GM19455 (cell line): ENCODE measurements around the gene TMEM81.

Experiments used
- ATAC-seq: cut with Tn5 transposase; IDR thresholded peaks from one replicate; pipeline ENCODE4 v1.9.1; 2021; ENCODE audit not compliant: unreplicated experiment

Gene TMEM81

DNA sequence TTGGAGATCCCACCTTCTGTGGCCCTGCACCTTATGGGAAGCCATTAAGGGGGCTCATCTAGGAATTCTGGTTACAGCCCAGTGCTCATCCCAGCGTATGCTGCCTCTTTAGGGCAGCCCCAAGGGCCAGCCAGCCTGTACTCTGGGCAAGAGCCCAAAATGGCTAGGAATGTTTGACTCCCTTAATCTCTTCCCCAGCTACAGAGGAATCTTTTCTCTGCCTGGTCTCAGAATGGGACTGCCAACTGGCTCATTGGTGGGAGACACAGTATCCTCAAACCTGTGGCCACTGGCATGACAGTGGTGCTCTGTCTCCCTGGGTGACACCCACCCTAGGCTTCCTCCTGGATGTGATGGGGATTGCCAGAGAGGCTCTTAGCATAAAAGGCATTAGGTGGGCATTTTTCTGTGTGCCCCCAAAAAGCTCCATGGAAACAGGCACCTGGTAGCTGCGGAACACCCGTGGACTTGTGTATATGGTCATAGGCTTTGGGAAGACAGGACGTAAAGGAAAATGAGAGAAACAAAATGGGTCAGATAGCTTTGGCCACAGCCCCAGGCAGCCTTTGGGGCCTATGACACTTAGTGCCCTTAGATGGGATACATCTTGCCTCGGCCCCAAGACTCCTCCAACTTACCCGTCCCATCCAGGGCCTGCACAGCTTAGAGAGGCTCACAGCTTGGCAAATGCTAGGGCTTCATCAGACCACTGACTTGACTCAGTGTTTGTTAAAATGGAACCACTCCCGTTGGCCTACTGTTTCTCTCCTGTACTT lies 6.9 kb downstream of the TMEM81 start:
- no peak for ATAC-seq

DNA sequence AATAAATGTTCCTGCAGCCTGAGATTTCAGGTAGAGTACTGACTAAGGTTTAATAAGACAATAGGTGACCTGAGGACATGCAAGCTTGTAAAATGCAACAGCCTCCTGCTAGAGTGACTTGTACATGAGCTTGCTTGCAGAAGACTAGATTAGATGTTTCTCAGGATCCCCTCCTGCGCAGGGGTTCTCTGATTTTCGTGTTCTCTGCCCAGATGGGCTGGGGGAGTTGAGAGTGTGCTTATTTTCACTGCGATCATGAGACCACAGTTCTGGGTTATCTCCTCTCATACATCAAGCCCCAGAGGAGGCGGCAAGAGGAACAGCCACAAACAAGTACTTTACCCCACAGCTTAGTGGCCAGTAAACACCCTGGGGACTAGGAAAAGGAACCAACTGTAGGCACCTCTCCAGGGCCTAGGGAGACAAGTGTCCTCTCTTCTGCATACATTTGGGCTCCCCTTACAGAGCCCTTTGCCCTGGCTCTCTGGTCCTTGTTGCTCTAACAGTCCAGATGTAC lies 8.0 kb downstream of the TMEM81 start:
- ATAC-seq: no peak

DNA sequence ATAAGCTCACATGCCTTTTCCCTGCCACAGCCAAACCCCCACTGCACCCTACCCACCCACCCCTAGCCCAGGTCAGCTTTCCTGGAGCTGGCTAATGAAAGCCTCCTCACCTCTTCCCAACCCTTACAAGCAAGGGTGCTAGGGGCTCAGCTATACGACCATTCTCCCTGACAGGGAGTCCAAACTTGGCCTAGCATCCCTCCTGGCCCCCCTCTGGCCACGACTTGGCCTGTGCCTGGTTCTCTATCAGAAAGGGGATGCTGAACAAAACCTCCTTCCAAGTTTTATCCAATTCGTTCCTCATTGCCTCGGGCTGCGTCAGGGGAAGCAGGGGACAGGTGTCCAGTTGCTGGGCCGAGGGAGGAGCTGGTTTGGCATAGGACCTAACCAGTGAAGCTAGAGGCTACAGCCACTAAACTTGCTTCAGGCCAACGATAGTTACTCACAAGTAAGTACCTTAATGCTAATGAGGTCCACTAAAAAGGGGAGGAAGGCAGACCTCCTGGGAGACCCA lies 8.6 kb downstream of the TMEM81 start:
- no peak for ATAC-seq

DNA sequence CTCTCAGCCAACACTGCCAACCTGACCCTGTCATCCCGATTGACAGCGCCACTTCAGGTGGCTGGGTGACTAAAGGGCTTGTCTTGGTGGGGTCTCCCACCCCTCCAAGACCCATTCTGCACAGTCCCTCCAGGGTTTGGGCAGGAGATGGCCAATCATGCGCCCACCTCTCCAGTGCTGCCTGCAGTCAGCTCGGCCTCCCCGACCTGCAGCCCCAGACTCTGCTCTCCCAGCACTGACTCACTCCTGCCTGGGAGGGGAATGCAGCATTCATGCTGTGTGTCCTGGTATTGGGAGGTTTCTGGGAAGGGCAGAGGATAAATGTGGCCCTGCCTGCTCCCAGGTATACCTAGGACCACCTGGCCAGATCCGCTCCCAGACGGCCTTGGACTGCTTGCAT lies 9.7 kb downstream of the TMEM81 start:
- no peak for ATAC-seq

DNA sequence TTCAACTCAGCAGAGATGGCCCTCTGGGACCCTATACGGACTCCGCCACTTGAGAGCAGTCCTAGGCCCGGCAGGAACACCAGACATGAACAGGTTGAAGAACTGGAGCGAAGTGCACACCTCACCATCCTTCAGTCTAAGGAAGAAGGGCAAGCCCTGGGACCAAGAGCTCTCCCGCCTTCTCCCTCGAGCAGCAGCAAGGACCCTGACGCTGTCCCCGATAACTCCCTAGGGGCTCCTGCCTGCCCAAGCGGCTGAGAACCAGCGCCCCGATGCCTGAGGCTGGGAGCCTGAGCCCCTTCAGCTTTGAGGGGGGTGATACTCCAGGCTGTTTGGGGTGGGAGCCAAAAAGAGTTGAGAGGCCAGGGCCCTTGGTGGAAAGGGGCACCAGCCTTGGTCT lies 10.2 kb downstream of the TMEM81 start:
- ATAC-seq: no peak

DNA sequence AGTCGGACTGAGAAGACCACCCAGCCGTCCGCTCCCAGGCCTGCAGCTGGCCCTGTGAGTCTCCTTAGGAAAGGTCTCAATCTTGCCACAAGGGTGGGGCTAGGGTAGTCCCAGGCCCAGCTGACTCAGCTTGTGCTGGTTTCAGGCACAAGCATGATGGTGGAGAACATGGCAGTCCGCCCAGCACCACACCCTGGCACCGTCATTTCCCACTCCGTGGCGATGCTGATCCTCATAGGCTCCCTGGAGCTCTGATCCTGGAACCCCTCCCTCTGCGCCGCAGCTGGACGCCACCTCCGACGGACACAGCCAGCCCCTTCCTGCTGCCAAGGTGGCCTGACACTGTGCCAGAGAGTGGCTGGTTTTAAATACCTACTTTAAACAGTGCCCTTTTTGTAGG lies 10.7 kb downstream of the TMEM81 start:
- ATAC-seq: no peak

DNA sequence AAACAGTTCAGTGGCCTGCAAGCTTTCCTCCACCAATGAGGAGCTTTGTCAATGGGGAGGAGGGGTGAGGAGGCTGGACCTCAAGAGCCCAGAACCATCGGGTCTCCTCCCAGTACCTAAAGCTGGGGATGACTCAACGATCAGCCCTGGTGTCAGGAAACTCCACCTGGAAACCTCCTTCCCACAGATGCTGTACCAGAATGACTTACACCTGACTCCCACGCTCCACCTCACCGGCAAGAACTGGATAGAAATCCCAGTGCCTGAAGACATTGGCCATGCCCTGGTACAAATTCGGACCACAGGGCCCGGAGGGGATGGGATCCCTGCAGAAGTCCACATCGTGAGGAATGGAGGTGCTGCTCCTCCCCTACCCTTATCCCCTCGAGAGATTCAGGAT lies 11.4 kb downstream of the TMEM81 start:
- no peak for ATAC-seq

DNA sequence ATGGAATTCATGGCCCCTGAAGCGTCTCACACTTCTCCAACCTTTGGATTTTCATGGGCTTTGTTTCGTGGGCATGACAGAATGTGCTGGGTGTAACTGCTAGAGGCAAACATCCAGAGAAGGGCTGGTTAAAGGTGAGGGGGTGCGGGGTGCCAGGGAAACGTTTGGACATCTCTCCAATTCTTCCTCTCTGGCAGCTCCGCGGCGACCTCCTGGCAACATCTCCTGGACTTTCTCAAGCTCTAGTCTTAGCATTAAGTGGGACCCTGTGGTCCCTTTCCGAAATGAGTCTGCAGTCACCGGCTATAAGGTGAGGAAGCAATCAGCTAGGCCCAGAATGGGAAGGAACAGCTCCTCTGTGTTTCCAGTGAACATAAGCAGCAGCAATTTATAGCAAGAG lies 12.0 kb downstream of the TMEM81 start:
- ATAC-seq: no peak

DNA sequence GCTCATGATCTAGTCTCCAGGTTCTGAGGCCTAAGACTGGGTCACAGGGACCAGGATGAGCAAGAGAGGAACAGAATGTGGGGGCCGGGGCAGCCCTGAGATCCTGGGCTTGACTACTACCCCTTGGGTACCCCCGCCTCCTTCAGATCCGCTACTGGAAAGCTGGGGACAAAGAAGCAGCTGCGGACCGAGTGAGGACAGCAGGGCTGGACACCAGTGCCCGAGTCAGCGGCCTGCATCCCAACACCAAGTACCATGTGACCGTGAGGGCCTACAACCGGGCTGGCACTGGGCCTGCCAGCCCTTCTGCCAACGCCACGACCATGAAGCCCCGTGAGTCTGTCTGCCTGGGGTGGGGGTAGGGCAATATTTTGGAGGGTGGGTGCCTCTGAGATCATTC lies 12.5 kb downstream of the TMEM81 start:
- ATAC-seq: no peak

DNA sequence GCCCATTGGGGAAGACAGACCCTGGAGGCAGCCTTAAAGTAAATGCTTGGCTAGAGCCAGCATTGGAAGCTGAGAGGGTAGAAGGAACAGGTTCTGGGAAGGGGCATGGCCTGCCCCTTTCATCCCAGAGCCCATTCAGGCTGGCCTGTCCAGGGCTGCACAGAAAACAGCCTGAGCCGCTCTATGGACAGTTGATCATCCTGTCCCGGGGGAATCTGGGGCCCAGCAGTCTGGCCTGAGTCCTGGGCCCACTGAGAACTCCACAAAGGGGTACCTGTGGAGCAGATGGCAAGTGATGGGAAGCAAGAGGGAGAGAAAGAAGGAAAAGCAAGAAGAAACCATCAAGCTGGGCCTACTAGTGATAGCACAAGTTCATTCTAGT lies 13.2 kb downstream of the TMEM81 start:
- no peak for ATAC-seq

DNA sequence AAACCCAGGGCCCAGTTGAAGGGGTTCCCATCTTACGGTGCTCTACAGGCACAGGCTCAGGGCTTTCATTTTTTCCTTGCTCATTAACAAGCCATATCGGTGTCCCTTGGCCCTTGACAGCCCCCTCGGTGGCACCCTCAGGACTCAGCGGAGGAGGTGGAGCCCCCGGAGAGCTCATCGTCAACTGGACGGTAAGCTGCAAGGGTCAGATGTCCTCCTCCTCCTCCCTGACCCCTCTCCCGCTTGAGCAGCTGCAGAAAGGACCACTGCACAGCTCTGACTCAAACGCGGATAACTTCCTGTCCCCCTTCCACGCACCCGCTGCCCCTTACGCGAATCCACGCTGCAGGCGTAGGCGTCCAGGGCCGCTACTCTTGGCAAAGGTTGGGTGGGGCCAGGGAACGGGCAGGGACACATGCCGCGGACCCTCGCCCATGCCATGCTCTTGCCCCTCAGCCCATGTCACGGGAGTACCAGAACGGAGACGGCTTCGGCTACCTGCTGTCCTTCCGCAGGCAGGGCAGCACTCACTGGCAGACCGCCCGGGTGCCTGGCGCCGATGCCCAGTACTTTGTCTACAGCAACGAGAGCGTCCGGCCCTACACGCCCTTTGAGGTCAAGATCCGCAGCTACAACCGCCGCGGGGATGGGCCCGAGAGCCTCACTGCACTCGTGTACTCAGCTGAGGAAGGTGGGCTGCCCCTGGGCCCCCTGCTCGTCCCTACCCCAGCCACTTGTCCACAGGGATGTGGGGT lies 14.7 kb downstream of the TMEM81 start:
- no peak for ATAC-seq

DNA sequence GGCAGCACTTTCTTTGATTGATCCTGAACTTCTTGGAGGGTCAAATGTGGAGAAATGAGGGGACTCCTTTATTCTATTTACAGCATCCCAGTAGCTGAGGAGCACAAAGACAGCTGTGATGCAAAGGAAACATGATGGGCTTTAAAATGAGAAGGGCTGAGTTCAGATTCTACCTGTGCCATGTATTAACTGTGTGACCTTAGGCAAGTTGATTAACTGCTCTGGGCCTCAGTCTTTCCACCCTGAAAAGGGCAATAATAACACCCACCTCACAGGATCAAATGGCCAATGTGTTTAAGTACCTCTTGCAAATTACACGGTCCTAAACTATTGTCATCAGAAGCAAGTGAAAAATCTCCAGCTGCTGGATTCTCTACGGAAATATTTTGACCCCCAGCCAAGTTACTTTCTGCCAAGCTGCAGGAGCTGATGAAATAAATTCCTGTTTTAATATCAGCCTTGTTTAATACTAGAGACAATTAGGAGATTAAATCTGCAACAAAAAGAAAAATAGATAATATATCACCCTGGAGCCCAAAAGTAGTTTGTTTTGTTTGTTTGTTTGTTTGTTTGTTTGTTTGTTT lies 15.7 kb downstream of the TMEM81 start:
- no peak for ATAC-seq

DNA sequence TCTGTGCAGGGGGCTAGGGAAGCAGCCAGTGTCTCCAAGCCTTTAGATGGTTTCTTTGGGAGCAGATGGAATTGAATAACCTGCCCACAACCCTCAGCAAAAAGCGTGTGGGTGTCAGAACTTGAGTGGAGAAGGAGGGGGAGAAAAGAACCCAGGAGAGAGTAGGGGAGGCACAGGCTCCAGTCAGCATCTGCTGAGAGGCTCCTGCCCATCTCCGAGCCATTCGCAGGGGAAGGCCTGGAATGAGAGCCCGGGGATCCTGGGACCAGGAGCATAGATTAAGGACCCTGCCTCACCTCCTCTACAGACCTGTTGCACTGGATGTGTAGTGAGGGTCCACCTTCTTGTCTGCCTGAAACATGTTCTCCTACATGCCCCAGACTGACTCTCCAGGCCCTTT lies 16.3 kb downstream of the TMEM81 start:
- ATAC-seq: no peak

DNA sequence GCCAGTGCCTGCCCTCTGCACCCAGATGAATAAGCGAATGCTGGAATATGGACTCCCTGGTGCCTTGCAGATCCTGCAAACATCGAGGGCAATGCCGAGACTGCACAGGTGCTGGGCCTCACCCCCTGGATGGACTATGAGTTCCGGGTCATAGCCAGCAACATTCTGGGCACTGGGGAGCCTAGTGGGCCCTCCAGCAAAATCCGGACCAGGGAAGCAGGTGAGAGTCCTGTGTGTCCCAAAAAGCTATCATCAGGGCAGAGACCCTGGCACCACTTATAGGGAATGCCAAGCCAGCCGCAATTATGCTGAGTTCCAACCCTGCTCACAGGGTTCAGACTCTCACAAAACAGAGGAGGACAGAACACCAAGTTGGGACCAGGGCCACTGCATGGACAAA lies 17.2 kb downstream of the TMEM81 start:
- no peak for ATAC-seq

DNA sequence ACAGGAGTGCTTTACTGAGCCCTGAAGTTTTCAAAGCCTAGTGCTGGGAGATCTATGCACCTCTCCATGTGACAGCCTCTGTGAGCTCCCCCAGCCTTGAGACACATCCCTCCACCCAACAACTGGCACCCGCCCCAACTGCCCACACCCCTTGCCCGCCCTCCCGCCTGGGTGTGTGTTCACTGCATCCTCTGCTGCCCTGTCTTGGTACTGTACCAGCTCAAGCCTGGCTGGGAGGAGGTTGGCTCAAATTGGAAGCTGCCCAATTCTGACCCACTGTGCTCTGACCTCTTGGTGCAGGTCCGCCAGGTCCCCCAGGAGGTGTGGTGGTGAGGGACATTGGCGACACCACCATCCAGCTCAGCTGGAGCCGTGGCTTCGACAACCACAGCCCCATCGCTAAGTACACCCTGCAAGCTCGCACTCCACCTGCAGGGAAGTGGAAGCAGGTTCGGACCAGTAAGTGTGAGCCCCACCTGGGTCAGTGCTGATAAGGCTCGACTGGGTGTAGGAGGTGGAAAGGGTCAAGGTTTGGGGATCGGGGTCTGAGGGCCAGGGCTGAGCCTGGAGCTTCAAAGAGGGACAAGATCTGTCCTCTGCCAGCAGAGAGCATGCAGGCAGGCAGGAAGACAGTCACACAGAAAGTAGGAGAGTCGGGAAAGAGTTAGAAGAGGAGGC lies 18.0 kb downstream of the TMEM81 start:
- no peak for ATAC-seq

DNA sequence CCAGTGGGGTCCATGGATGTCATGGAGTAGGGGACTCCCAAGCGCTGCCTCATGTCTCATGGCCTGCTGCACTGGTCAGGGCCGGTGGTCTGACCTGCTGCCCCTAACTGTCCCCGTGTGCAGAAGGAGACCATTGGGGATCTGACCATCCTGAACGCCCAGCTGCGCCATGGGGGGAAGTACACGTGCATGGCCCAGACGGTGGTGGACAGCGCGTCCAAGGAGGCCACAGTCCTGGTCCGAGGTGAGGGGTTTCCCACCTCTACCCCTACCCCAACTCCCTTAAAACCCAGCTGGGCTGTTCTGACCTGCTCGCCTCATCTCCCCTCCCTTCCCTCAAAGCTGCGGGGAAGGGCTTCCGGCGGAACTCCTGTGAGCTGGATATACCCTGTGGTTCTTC lies 18.6 kb downstream of the TMEM81 start:
- ATAC-seq: no peak

DNA sequence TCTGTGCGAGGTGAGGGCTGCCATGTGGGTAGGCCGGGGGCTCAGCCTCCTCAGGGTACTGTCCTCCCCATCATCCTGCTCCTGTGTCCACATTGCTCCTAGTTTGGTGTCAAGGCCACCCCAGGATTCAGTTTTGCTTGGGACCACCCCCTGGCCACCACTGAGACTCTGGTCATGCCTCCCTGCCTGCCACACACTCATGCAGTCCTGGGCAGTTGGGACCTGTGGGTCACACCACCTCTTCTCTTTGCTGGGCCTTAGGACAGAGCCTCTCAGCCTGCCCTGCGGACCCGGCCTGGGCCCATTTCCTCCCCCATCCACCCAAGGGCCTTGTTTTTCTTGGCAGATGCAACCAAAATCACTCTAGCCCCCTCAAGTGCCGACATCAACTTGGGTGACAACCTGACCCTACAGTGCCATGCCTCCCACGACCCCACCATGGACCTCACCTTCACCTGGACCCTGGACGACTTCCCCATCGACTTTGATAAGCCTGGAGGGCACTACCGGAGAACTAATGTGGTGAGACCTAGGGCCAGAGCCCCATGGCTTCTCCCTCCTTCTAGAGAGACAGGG lies 19.4 kb downstream of the TMEM81 start:
- ATAC-seq: no peak

DNA sequence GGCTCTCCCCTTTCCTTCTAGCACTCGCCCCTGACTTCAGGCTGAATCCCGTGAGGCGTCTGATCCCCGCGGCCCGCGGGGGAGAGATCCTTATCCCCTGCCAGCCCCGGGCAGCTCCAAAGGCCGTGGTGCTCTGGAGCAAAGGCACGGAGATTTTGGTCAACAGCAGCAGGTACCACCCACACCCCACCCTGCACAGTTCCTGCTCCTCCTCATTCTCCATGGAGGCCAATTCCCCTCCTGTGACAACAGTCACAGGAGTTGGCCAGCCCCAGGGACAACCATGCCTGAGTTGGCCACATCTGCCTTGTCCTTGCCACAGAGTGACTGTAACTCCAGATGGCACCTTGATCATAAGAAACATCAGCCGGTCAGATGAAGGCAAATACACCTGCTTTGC lies 20.0 kb downstream of the TMEM81 start:
- ATAC-seq: no peak

DNA sequence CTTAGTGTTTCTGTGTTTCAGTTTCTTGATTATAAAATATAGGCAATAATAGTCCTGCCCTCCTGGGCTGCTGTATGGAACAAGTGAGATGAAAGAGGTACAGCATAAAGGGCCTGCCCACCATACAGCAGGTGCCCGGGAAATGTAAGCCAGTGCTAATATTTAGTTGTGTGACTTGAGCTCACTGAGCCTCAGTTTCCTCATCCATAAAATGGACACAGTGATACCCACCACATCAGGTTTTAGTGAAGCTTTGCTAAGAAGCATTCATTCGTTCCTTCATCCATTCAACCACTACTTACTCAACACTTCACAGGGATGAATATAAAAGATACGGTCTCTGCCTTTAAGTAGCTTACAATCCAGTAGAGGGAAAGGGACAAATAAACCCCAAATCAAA lies 21.4 kb downstream of the TMEM81 start:
- no peak for ATAC-seq

DNA sequence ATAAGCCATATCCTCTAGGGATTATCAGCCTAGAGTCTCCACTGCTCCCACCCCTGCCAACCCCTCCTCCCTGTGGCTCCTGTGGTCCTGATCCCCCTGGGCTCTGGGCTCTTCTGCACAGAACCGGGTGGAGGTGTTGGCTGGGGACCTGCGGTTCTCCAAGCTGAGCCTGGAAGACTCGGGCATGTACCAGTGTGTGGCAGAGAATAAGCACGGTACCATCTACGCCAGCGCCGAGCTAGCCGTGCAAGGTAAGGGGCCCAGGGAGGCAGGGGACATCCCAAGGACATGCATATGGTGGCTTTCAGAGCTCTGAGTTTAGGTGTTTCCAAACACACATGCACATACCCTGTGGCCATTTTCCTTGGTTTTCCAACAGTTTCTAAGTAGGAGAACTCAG lies 21.9 kb downstream of the TMEM81 start:
- no peak for ATAC-seq

DNA sequence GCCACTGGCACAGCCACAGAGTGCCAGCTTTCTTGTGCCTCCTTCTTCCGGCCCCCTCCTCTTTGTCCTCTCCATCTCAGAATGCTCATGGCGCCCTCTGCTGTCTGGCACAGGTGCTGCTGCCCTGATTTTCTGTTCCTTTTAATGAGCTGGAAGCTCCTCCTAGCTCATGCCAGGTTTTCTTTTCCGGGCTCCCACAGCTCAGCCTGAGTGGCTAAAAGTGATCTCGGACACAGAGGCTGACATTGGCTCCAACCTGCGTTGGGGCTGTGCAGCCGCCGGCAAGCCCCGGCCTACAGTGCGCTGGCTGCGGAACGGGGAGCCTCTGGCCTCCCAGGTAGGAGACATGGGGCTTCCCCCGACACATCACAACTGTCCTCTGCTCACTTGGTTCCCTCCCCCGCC lies 22.6 kb downstream of the TMEM81 start:
- ATAC-seq: no peak
